ENCODE data around the gene CD14.
"Not testable (repeated sequence)": the region's sequence is repeated elsewhere in the genome, so short reads cannot be mapped to it uniquely, and the experiment has no call there.

CD14 gene

GRCh38 chr5:140633501-140633900, 526 bp upstream of the CD14 start:
- H3K27ac ChIP-seq (ENCODE audit: low read length), result no peak overlapping the region
- H3K9me3 ChIP-seq (ENCODE audit: control insufficient read depth in 1 of 2, low read length in 2 of 2), result no peaks in the 10 kb centered on the region
- H3K4me3 ChIP-seq (ENCODE audit: low read depth in 1 of 2, low read length in 2 of 2), result peak overlapping the region; percentile 84 to 86
- no peaks in the 10 kb centered on the region for H3K36me3 ChIP-seq (ENCODE audit: control insufficient read depth in 1 of 2, insufficient read depth in 2 of 2, low read length in 2 of 2)
- no peaks in the 10 kb centered on the region for H3K27me3 ChIP-seq (ENCODE audit: low read depth, low read length)
- H3K4me1 ChIP-seq (ENCODE audit: control insufficient read depth in 1 of 2, insufficient read depth in 2 of 2, low read length in 2 of 2), result peaks cover 0 to 15% of the 10 kb centered on the region in 2 donors

- peaks cover 0 to 15% of the 10 kb centered on the region in 2 donors for H3K4me1 ChIP-seq (ENCODE audit: control insufficient read depth in 1 of 2, insufficient read depth in 2 of 2, low read length in 2 of 2)
These were observed 482 bp downstream of the CD14 start for GRCh38 chr5:140632366-140633020.

GRCh38 chr5:140631831-140632365, 1.1 kb downstream of the CD14 start:
- peaks cover 0 to 15% of the 10 kb centered on the region in 2 donors for H3K4me1 ChIP-seq (ENCODE audit: control insufficient read depth in 1 of 2, insufficient read depth in 2 of 2, low read length in 2 of 2)
- peak overlapping the region; percentile 84 to 86 for H3K4me3 ChIP-seq (ENCODE audit: low read depth in 1 of 2, low read length in 2 of 2)
- H3K36me3 ChIP-seq (ENCODE audit: control insufficient read depth in 1 of 2, insufficient read depth in 2 of 2, low read length in 2 of 2), result no peaks in the 10 kb centered on the region
- peak overlapping the region; percentile 72 for H3K27ac ChIP-seq (ENCODE audit: low read length)
- no peaks in the 10 kb centered on the region for H3K9me3 ChIP-seq (ENCODE audit: control insufficient read depth in 1 of 2, low read length in 2 of 2)
- no peaks in the 10 kb centered on the region for H3K27me3 ChIP-seq (ENCODE audit: low read depth, low read length)

More at GRCh38 chr5:140632366-140633020, 482 bp downstream of the CD14 start:
- Histone ChIP-seq H3K27ac (ENCODE audit: low read length) (peak overlapping the region; percentile 72), H3K4me3 (ENCODE audit: low read depth in 1 of 2, low read length in 2 of 2) (peak overlapping the region; percentile 84 to 86), H3K27me3 (ENCODE audit: low read depth, low read length) (no peaks in the 10 kb centered on the region), H3K9me3 (ENCODE audit: control insufficient read depth in 1 of 2, low read length in 2 of 2) (no peaks in the 10 kb centered on the region), H3K36me3 (ENCODE audit: control insufficient read depth in 1 of 2, insufficient read depth in 2 of 2, low read length in 2 of 2) (no peaks in the 10 kb centered on the region)

- Histone ChIP-seq H3K4me3 (ENCODE audit: low read depth in 1 of 2, low read length in 2 of 2) (peak overlapping the region; percentile 84 to 86), H3K4me1 (ENCODE audit: control insufficient read depth in 1 of 2, insufficient read depth in 2 of 2, low read length in 2 of 2) (peaks cover 0 to 15% of the 10 kb centered on the region in 2 donors), H3K27ac (ENCODE audit: low read length) (peak overlapping the region; percentile 72), H3K9me3 (ENCODE audit: control insufficient read depth in 1 of 2, low read length in 2 of 2) (no peaks in the 10 kb centered on the region), H3K36me3 (ENCODE audit: control insufficient read depth in 1 of 2, insufficient read depth in 2 of 2, low read length in 2 of 2) (no peaks in the 10 kb centered on the region), H3K27me3 (ENCODE audit: low read depth, low read length) (no peaks in the 10 kb centered on the region)
These were observed 1.9 kb downstream of the CD14 start for GRCh38 chr5:140631036-140631417.

GRCh38 chr5:140630292-140631035, 2.5 kb downstream of the CD14 start:
- peak overlapping the region; percentile 84 to 86 for H3K4me3 ChIP-seq (ENCODE audit: low read depth in 1 of 2, low read length in 2 of 2)
- H3K27me3 ChIP-seq (ENCODE audit: low read depth, low read length), result no peaks in the 10 kb centered on the region
- peak overlapping the region; percentile 72 for H3K27ac ChIP-seq (ENCODE audit: low read length)

GRCh38 chr5:140628711-140629110, 4.3 kb downstream of the CD14 start:
- no peak overlapping the region for H3K4me3 ChIP-seq (ENCODE audit: low read depth in 1 of 2, low read length in 2 of 2)
- no peak overlapping the region for H3K27ac ChIP-seq (ENCODE audit: low read length)
- H3K36me3 ChIP-seq (ENCODE audit: control insufficient read depth in 1 of 2, insufficient read depth in 2 of 2, low read length in 2 of 2), result no peaks in the 10 kb centered on the region
- H3K27me3 ChIP-seq (ENCODE audit: low read depth, low read length), result no peaks in the 10 kb centered on the region
- H3K4me1 ChIP-seq (ENCODE audit: control insufficient read depth in 1 of 2, insufficient read depth in 2 of 2, low read length in 2 of 2), result peaks cover 0 to 15% of the 10 kb centered on the region in 2 donors
- no peaks in the 10 kb centered on the region for H3K9me3 ChIP-seq (ENCODE audit: control insufficient read depth in 1 of 2, low read length in 2 of 2)

More at GRCh38 chr5:140630292-140631035, 2.5 kb downstream of the CD14 start:
- H3K36me3 ChIP-seq (ENCODE audit: control insufficient read depth in 1 of 2, insufficient read depth in 2 of 2, low read length in 2 of 2), result no peaks in the 10 kb centered on the region
- peaks cover 0 to 15% of the 10 kb centered on the region in 2 donors for H3K4me1 ChIP-seq (ENCODE audit: control insufficient read depth in 1 of 2, insufficient read depth in 2 of 2, low read length in 2 of 2)
- no peaks in the 10 kb centered on the region for H3K9me3 ChIP-seq (ENCODE audit: control insufficient read depth in 1 of 2, low read length in 2 of 2)

- Histone ChIP-seq H3K27me3 (ENCODE audit: low read depth, low read length) (no peaks in the 10 kb centered on the region), H3K27ac (ENCODE audit: low read length) (no peak overlapping the region), H3K36me3 (ENCODE audit: control insufficient read depth in 1 of 2, insufficient read depth in 2 of 2, low read length in 2 of 2) (no peaks in the 10 kb centered on the region), H3K4me3 (ENCODE audit: low read depth in 1 of 2, low read length in 2 of 2) (no peak overlapping the region), H3K9me3 (ENCODE audit: control insufficient read depth in 1 of 2, low read length in 2 of 2) (no peaks in the 10 kb centered on the region), H3K4me1 (ENCODE audit: control insufficient read depth in 1 of 2, insufficient read depth in 2 of 2, low read length in 2 of 2) (peaks cover 0 to 10% of the 10 kb centered on the region in 2 donors)
These were observed 5.0 kb downstream of the CD14 start for GRCh38 chr5:140627972-140628371.

GRCh38 chr5:140624886-140625285, 8.1 kb downstream of the CD14 start:
- H3K27ac ChIP-seq (ENCODE audit: low read length); H3K27me3 ChIP-seq (ENCODE audit: low read depth, low read length); H3K9me3 ChIP-seq (ENCODE audit: control insufficient read depth in 1 of 2, low read length in 2 of 2); H3K36me3 ChIP-seq (ENCODE audit: control insufficient read depth in 1 of 2, insufficient read depth in 2 of 2, low read length in 2 of 2); H3K4me1 ChIP-seq (ENCODE audit: control insufficient read depth in 1 of 2, insufficient read depth in 2 of 2, low read length in 2 of 2); H3K4me3 ChIP-seq (ENCODE audit: low read depth in 1 of 2, low read length in 2 of 2): not testable (repeated sequence)

GRCh38 chr5:140623061-140623460, 9.9 kb downstream of the CD14 start:
- not testable (repeated sequence) for H3K4me1 ChIP-seq (ENCODE audit: control insufficient read depth in 1 of 2, insufficient read depth in 2 of 2, low read length in 2 of 2); H3K27me3 ChIP-seq (ENCODE audit: low read depth, low read length); H3K9me3 ChIP-seq (ENCODE audit: control insufficient read depth in 1 of 2, low read length in 2 of 2); H3K36me3 ChIP-seq (ENCODE audit: control insufficient read depth in 1 of 2, insufficient read depth in 2 of 2, low read length in 2 of 2); H3K4me3 ChIP-seq (ENCODE audit: low read depth in 1 of 2, low read length in 2 of 2); H3K27ac ChIP-seq (ENCODE audit: low read length)

GRCh38 chr5:140622301-140622700, 10.7 kb downstream of the CD14 start:
- Histone ChIP-seq H3K27ac (ENCODE audit: low read length) (no peak overlapping the region), H3K27me3 (ENCODE audit: low read depth, low read length) (no peaks in the 10 kb centered on the region), H3K36me3 (ENCODE audit: control insufficient read depth in 1 of 2, insufficient read depth in 2 of 2, low read length in 2 of 2) (no peaks in the 10 kb centered on the region), H3K4me1 (ENCODE audit: control insufficient read depth in 1 of 2, insufficient read depth in 2 of 2, low read length in 2 of 2) (no peaks in the 10 kb centered on the region), H3K9me3 (ENCODE audit: control insufficient read depth in 1 of 2, low read length in 2 of 2) (no peaks in the 10 kb centered on the region), H3K4me3 (ENCODE audit: low read depth in 1 of 2, low read length in 2 of 2) (no peak overlapping the region)

GRCh38 chr5:140611020-140611521, 21.9 kb downstream of the CD14 start:
- Histone ChIP-seq H3K9me3 (ENCODE audit: control insufficient read depth in 1 of 2, low read length in 2 of 2) (no peaks in the 10 kb centered on the region), H3K27ac (ENCODE audit: low read length) (peak overlapping the region; percentile 25), H3K4me3 (ENCODE audit: low read depth in 1 of 2, low read length in 2 of 2) (no peak overlapping the region), H3K4me1 (ENCODE audit: control insufficient read depth in 1 of 2, insufficient read depth in 2 of 2, low read length in 2 of 2) (peaks cover 0 to 9% of the 10 kb centered on the region in 2 donors), H3K27me3 (ENCODE audit: low read depth, low read length) (no peaks in the 10 kb centered on the region), H3K36me3 (ENCODE audit: control insufficient read depth in 1 of 2, insufficient read depth in 2 of 2, low read length in 2 of 2) (no peaks in the 10 kb centered on the region)

Measured in muscle layer of duodenum (tissue), 2 donors.